ENCODE measurements around the gene GLRX.

The GLRX gene

DNA sequence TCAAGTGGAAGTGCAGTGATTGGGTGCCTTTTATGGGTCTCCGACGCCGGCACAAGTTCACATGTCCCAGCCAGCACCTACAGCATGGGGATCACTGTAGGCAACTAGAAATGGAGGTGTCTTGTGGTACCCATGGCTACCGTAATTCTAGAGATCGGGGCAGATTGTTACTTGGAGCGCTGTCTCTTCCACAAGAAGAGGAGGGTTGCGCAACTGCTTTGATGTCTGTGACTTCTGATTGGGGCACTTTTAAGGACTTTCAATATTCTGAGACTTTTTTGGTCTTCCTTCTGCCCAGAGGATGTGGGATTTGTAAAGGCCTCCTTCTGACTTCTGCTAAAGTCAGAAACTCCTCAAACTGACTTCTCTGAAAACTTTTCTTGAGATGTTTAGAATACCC, 41.9 kb downstream of the GLRX start:
- DNase-seq (ENCODE audit: low spot score), result no peak

DNA sequence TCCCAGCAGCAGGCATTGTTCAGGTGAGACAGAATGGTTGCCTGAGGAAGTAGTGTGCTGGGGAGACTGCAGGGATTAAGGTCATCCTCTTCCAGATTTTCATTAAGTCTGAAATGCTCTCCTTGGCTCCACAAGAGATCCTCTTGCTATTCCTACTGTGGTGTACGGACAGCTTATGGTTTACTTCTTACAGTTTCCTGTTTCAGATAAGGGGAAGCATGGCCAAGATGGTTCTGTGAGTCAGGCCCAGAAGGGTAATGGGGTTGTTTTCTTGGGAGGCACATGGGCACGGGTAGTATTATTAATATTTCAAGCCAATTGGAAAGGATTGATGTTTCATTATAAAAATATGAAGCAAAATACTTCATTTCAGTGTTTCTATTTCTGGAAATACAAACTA, 42.9 kb downstream of the GLRX start:
- no peak for DNase-seq (ENCODE audit: low spot score)

DNA sequence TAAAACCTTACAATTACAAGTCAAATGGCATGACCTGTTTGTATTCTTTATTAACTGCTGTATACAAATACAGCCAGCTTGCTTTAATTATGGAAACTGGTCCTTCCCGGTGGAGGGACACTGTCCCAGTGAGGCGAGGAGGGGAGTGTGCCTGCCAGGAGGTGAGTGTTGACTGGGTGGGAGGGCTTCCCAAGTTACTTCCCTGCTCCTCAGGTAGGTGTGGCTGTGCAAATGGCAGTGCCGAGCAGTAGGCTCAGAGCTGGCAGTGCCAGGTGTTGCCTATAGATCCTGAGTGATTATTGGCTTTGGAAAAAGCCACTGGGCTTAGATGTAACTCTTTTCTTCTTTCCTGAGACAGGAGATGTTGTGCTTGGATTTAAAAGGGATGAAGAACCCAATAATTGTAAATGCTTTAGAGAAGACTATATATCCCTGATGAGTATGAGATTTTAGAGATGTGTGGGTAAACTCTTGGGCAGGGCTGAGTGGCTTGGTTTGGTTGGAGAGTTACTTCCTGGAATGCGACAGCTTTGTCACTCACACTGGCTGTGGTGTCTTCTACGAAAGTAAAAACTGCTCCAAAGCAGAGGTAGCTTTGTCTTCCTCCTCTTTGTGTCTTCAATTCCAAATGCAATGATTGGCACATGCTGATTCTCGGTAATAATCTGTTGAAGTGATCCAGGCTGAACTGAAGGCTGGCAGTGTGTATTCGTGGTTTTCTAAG, 43.7 kb downstream of the GLRX start:
- no peak for DNase-seq (ENCODE audit: low spot score)

DNA sequence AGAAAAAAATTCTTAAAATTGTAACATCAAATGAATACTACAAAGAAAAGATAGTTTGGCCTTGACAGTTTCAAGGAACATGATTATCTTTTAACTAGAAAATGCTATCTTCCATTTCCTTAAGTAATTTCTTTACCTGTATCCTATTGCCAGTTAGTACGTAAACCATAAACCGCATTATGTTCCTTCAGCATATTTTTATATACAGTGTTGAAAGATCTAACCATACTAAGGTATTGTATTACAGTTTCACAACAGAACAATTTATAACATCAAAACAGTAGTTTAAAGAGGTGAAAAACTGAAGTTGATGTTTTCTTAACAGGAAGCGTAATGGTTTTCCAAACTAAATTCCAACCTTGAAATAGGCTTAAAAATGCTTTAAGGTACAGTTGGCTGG, 45.1 kb downstream of the GLRX start:
- no peak for DNase-seq (ENCODE audit: low spot score)

DNA sequence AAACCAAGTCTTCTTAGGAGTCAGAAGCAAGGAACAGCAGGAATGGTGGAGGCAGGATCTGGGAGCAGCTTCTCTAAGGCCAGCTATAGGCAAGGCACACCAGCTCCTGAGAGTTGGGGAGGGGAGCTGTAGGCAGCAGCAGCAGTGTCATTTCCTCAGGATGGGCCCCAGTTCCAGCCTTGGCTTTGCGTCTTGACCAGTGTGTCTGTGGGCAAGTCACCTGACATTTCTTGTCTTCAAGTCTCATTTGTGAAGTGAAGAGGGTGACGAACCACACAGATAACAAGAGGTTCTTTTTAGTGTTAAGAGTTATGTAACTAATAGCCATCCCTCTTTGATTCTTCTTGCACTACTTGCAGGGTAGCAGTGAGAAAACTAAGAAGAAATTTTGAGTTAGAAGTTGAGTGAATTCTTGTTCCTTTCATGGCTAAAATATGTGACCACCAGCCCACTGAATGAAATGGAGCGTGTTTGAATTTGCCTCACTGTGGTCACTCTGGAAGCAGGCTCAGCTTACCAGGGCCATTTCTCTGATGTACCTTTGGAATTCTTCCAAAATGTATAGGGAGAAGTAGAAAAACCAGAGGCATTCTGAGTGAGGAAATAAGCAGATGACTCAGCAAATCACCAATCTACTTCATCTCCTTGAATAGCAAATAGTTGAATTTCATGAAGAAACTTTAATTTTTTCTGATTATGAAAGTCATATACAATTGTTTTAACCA, 49.0 kb downstream of the GLRX start:
- DNase-seq (ENCODE audit: low spot score), result no peak

DNA sequence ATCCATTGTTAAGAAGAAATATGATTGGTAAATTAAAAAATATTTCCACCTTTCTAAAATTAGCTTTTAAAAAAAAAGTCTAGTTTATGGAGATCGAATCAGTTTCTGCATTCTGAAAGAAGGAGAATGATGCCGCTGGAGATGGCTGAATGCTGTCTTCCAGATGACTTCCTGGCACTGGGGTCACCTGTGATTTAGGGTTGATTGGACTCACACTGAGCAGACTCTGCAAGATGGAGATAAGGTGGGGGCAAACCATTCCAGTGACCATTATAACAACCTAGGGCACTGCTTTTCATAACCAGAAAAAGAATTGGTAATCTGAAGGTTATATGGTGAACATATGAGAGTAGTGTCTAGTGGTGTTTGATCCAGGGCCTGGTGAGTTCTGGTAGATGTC, 50.6 kb downstream of the GLRX start:
- DNase-seq (ENCODE audit: low spot score), result no peak

DNA sequence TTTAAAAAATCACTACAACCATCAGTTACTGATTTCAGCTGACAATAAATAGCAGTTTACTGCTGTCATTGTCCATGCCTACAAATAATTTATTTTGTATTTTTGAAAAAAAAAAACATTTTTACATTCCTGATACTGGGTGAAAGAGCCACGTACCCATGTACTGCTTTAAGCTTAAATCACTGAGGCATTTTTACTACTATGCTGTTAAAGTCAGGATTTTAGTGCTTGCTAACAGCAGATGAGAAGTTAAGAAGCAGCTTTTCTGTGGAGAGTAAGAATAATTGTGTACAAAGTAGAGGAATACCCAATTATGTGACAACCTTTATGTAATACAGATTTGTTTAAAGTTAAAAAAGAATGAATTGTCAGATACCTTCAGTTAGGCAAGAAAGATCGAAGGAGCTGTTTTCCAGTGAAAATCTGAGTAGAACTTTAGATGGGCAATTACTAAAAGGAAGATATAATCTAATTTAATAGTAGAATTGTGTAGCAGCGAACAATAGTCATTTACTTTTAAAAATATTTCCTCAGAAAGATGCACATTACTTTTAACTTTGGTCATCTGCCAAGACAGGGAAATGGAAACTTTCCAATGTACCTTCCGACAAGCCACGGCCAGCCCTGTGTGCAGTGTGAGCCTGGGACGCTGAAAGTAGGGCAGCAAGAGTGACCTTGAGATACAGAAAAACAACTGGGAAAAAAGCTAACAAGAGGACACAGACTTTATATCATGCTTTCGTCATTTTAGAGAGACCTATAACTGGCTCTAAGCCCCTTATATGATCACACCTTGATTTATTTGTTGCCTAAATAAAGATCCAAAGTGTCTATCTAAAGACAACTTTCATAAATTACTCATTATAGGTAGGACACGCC, 51.5 kb downstream of the GLRX start:
- no peak for DNase-seq (ENCODE audit: low spot score)

DNA sequence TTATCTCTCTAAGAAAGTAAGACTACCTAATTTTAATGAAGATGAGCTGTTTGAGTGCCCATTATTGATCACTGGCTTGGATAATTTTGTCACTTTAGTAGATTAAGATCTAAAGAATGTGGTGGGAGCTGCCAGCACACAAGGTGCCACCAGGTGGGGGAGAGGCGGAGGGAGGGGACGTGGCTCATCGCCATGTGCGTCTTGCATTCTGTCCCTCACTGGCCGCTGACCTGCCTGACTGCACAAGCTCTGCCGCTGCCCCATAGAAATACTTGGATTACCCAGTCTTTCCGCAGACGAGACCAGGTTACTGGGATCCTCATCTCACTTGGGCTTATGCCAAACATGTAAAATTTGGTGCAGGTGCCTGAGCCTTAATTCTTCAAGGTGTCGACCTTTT, 53.8 kb downstream of the GLRX start:
- no peak for DNase-seq (ENCODE audit: low spot score)

DNA sequence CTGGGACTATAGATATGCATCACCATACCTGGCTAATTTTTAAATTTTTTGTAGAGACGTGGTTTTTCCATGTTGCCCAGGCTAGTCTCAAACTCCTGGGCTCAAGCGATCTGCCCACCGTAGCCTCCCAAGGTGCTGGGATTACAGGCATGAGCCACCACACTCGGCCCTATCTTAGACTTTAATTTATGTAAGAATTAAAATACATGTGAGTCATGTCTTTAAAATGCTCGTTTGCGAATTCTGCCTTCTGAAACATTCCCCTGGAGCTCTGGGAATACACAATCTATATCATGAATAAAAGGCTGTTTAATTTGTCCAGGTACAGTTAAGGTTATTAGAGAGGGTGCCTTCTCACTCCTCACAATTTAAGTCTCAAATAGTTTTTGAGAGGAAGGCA, 58.6 kb downstream of the GLRX start:
- no peak for DNase-seq (ENCODE audit: low spot score)

All from AG08395 (cell line).